ENCODE measurements around the gene NPRL2.

The NPRL2 gene

GRCh38 chr3:50381383-50381782, 30.8 kb upstream of the NPRL2 start:
- DNase-seq (ENCODE audit: low read depth) = no peak
- TF ChIP-seq CTCF (IDR thresholded peaks at IDR 0.05; ENCODE audit: insufficient read depth, low read depth, low read length, missing control alignments) = no peak
- H3K4me3 ChIP-seq (ENCODE audit: low read depth, low read length) = no peak overlapping the region

GRCh38 chr3:50380405-50381085, 30.0 kb upstream of the NPRL2 start:
- TF ChIP-seq CTCF (IDR thresholded peaks at IDR 0.05; ENCODE audit: insufficient read depth, low read depth, low read length, missing control alignments) = no peak
- no peak for DNase-seq (ENCODE audit: low read depth)
- H3K4me3 ChIP-seq (ENCODE audit: low read depth, low read length) = no peak overlapping the region

- no peak overlapping the region for H3K4me3 ChIP-seq (ENCODE audit: low read depth, low read length)
- DNase-seq (ENCODE audit: low read depth) = no peak
- TF ChIP-seq CTCF (IDR thresholded peaks at IDR 0.05; ENCODE audit: insufficient read depth, low read depth, low read length, missing control alignments) = no peak
Measured at GRCh38 chr3:50378757-50379156, 28.2 kb upstream of the NPRL2 start.

GRCh38 chr3:50378024-50378423, 27.4 kb upstream of the NPRL2 start:
- H3K4me3 ChIP-seq (ENCODE audit: low read depth, low read length) = no peak overlapping the region
- no peak for TF ChIP-seq CTCF (IDR thresholded peaks at IDR 0.05; ENCODE audit: insufficient read depth, low read depth, low read length, missing control alignments)
- no peak for DNase-seq (ENCODE audit: low read depth)

- DNase-seq (ENCODE audit: low read depth) = no peak
Measured at GRCh38 chr3:50375258-50375931, 24.8 kb upstream of the NPRL2 start.

GRCh38 chr3:50374363-50375257, 24.0 kb upstream of the NPRL2 start:
- no peak overlapping the region for H3K4me3 ChIP-seq (ENCODE audit: low read depth, low read length)
- TF ChIP-seq CTCF (IDR thresholded peaks at IDR 0.05; ENCODE audit: insufficient read depth, low read depth, low read length, missing control alignments) = no peak
- DNase-seq (ENCODE audit: low read depth) = no peak

More at GRCh38 chr3:50375258-50375931, 24.8 kb upstream of the NPRL2 start:
- no peak for TF ChIP-seq CTCF (IDR thresholded peaks at IDR 0.05; ENCODE audit: insufficient read depth, low read depth, low read length, missing control alignments)
- H3K4me3 ChIP-seq (ENCODE audit: low read depth, low read length) = no peak overlapping the region
